Karpas-422 (cell line): ENCODE measurements around the gene SSU72. TPM values are rescaled to one million over a fixed set of nuclear protein-coding genes. Genes with fewer than 3 reads are reported as not detected.

ENCODE experiments used
- DNase-seq: peaks from one replicate; pipeline ENCODE4 v3.0.0-alpha.2; 2015
- H2AFZ ChIP-seq: fragments of 200-600 bp; sonication (generic); 2 replicates; pipeline ENCODE4 v1.6.1; 2014; ENCODE audit warnings: antibody characterized with exemption, low read length, mixed read lengths
- H3K27ac ChIP-seq: fragments of 200-600 bp; sonication (generic); 2 replicates; pipeline ENCODE4 v1.5.1; 2014; ENCODE audit warnings: mild to moderate bottlenecking, low read length, moderate library complexity
- H3K27me3 ChIP-seq: fragments of 200-600 bp; sonication (generic); 2 replicates; pipeline ENCODE4 v1.6.1; 2014; ENCODE audit warnings: low read length, mixed read lengths
- H3K36me3 ChIP-seq: fragments of 200-600 bp; sonication (generic); 2 replicates; pipeline ENCODE4 v1.6.1; 2014; ENCODE audit warnings: low read length, mixed read lengths; ENCODE audit not compliant: insufficient read depth
- H3K4me1 ChIP-seq: fragments of 200-600 bp; sonication (generic); 2 replicates; pipeline ENCODE4 v1.6.1; 2014; ENCODE audit warnings: mild to moderate bottlenecking, low read length, mixed read lengths
- H3K4me2 ChIP-seq: fragments of 200-600 bp; sonication (generic); 2 replicates; pipeline ENCODE4 v1.6.1; 2014; ENCODE audit warnings: low read length, low read depth, mild to moderate bottlenecking; ENCODE audit not compliant: poor library complexity, severe bottlenecking
- H3K4me3 ChIP-seq: fragments of 200-600 bp; sonication (generic); 2 replicates; pipeline ENCODE4 v1.5.1; 2014; ENCODE audit warnings: mild to moderate bottlenecking, antibody characterized with exemption, low read length, mixed read lengths
- H3K79me2 ChIP-seq: fragments of 200-600 bp; sonication (generic); 2 replicates; pipeline ENCODE4 v1.6.1; 2014; ENCODE audit warnings: mild to moderate bottlenecking, low read length, mixed read lengths
- H3K9ac ChIP-seq: fragments of 200-600 bp; sonication (generic); 2 replicates; pipeline ENCODE4 v1.6.0; 2014; ENCODE audit warnings: low read length
- H3K9me2 ChIP-seq: fragments of 200-600 bp; sonication (generic), shearing (Covaris generic); replicated peaks from 2 replicates; pipeline ENCODE4 v1.6.0; 2014; ENCODE audit warnings: mild to moderate bottlenecking, low read length, moderate library complexity; ENCODE audit not compliant: insufficient read depth
- H3K9me3 ChIP-seq: fragments of 300-700, 200-600 bp; sonication (generic); 2 replicates; pipeline ENCODE4 v1.6.1; 2014; ENCODE audit warnings: low read length, mixed read lengths
- H4K20me1 ChIP-seq: fragments of 200-600 bp; sonication (generic); 2 replicates; pipeline ENCODE4 v1.6.1; 2014; ENCODE audit warnings: mild to moderate bottlenecking, antibody characterized with exemption, low read length, low read depth; ENCODE audit not compliant: insufficient read depth
- total RNA-seq: library from RNA; depleted of rRNA; stranded (reverse); fragments of >200 nt; shearing (Covaris generic); gene quantifications from 2 replicates; pipeline ENCODE4 v1.2.3, GENCODE V29; 2014; ENCODE audit warnings: low replicate concordance

Gene SSU72
- total RNA-seq, 1 experiment from 2014 or later, result 70.9 TPM

DNA sequence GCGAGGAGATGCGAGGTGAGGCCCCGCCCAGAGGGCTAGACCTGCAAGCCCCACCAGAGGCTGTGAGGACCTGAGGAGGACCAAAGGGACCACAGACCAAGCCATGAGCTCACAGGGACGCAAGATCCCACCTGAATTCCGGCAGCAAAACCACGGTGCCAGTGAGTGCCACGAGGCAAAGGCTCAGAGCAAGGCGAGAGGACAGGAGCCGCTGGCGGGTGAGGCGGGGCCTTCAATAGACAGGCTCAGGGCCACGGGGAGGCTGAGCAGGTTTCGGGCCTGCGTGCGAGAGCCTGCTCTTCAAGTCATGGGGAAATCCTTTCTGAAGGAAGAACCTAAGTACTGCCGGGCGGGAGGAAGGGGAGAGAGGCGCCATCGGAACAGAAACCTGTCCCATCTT is 27.2 kb downstream of the SSU72 start:
- H3K27ac ChIP-seq, result no peak overlapping the region
- no peaks in the 10 kb centered on the region for H3K4me1 ChIP-seq
- no peak overlapping the region for H3K9ac ChIP-seq
- no peaks in the 10 kb centered on the region for H3K36me3 ChIP-seq
- peaks cover 3% of the 10 kb centered on the region; the same call in 1 of the 2 replicates for H4K20me1 ChIP-seq
- no peak for DNase-seq
- H2AFZ ChIP-seq, result no peak overlapping the region
- H3K4me3 ChIP-seq, result no peak overlapping the region
- H3K9me2 ChIP-seq, result no peaks in the 10 kb centered on the region
- no peaks in the 10 kb centered on the region for H3K9me3 ChIP-seq
- H3K4me2 ChIP-seq, result no peak overlapping the region
- no peaks in the 10 kb centered on the region for H3K27me3 ChIP-seq
- H3K79me2 ChIP-seq, result peaks cover 5% of the 10 kb centered on the region; the same call in 1 of the 2 replicates

DNA sequence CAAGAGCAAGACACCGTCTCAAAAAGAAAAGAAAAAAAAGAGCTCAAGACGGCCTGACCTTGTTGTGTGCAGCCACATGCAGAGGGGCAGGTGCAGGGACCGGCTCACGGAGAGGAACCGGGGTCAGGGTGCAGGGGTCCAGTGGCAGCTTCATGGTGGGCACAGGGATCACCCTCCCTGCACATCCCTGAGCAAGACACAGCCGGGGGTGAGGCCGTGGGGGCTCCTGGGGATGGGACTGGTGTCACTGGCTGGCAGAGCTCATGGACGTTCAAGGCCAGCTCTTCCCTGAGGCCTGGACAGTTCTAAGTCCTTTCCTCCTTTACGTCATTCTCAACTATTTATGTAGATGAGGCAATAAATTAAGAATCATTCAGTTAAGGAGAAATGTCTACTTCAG is 27.7 kb downstream of the SSU72 start:
- Histone ChIP-seq H3K4me3 (no peak overlapping the region), H3K4me1 (no peaks in the 10 kb centered on the region), H3K36me3 (no peaks in the 10 kb centered on the region), H3K27ac (no peak overlapping the region), H4K20me1 (peaks cover under 1% of the 10 kb centered on the region; the same call in 1 of the 2 replicates), H3K4me2 (no peak overlapping the region), H2AFZ (no peak overlapping the region), H3K9me2 (no peaks in the 10 kb centered on the region), H3K79me2 (peaks cover 5% of the 10 kb centered on the region; the same call in 1 of the 2 replicates), H3K27me3 (no peaks in the 10 kb centered on the region), H3K9ac (no peak overlapping the region), H3K9me3 (no peaks in the 10 kb centered on the region)
- DNase-seq, result no peak

DNA sequence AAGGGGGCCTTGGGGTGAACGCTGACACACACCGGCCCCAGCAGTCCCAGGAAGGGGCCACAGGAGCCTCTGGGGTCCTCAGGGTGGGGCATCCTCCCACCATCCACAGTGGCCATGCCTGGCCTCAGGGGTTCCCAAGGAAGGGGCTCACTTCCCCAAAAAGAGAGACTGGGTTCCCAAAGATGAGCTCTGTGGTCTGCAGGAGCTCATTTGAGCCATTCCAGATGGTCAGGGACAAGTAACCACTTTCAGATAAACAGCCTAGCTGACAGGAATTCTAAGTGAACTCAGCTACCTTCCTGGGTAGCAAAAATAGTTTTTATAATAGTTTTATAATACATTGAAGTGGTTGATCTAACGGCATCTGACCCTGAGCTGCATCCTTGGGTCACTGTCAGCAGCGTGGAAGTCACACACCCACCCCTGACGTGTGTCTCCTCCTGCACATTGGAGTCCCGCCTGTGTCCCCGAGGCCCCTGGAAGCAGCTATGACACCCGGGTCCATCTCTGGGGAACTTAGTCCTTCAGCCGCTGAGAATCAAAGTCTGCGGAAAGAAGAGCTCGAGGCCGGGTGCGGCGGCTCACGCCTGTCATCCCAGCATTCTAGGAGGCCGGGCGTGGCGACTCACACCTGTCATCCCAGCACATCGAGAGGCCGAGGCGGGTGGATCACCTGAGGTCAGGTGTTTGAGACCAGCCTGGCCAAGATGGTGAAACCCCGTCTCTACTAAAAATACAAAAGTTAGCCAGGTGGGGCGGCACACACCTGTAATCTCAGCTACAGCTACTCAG is 28.5 kb downstream of the SSU72 start:
- H3K4me1 ChIP-seq, result no peaks in the 10 kb centered on the region
- peaks cover 5% of the 10 kb centered on the region; the same call in 1 of the 2 replicates for H3K79me2 ChIP-seq
- no peaks in the 10 kb centered on the region for H3K27me3 ChIP-seq
- no peaks in the 10 kb centered on the region for H3K36me3 ChIP-seq
- H3K9me3 ChIP-seq, result no peaks in the 10 kb centered on the region
- no peak overlapping the region for H2AFZ ChIP-seq
- no peak for DNase-seq
- no peaks in the 10 kb centered on the region for H3K9me2 ChIP-seq
- H3K27ac ChIP-seq, result no peak overlapping the region
- H4K20me1 ChIP-seq, result no peaks in the 10 kb centered on the region; the same call in 1 of the 2 replicates
- H3K9ac ChIP-seq, result no peak overlapping the region
- H3K4me3 ChIP-seq, result no peak overlapping the region
- no peak overlapping the region for H3K4me2 ChIP-seq

DNA sequence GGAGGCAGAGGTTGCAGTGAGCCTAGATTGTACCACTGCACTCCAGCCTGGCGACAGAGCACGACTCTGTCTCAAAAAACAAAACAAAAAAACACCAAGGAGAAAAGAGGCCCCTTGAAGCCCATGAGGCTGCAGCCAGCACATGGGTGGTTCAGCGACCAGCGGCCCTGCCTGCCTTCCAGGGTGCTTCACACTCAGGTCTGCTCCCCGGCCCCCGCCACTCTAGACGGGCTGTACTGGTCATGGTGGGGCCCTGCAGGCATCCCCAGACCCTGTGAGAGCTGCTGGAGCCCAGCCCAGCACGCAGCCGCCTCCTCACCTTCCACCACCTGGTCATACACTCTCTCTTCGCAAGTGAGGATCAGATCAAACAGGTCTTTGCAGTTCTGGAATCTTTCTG is 30.1 kb downstream of the SSU72 start:
- Histone ChIP-seq H3K9ac (no peak overlapping the region), H3K27ac (no peak overlapping the region), H3K9me2 (no peaks in the 10 kb centered on the region), H3K27me3 (no peaks in the 10 kb centered on the region), H2AFZ (no peak overlapping the region), H3K4me1 (no peaks in the 10 kb centered on the region), H3K4me3 (no peak overlapping the region), H3K79me2 (no peaks in the 10 kb centered on the region), H4K20me1 (no peaks in the 10 kb centered on the region), H3K9me3 (no peaks in the 10 kb centered on the region), H3K4me2 (no peak overlapping the region), H3K36me3 (no peaks in the 10 kb centered on the region)
- DNase-seq, result no peak

DNA sequence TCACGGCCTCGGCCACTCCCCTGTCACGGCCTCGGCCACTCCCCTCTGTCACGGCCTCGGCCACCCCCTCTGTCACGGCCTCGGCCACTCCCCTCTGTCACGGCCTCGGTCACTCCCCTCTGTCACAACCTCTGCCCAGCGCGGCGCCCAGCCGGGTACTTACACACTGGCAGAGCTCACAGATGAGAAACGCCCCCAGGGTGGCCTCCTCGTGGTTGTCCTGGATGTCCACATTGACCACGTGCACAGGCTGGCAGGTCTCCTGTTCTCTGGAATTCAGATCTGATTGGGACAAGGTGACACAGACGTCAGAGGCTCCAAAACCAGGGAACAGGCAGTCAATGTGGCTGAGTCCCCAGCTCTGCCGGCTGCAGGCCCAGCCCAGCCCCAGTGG is 31.0 kb downstream of the SSU72 start:
- Histone ChIP-seq H3K79me2 (no peaks in the 10 kb centered on the region), H3K4me2 (no peak overlapping the region), H4K20me1 (no peaks in the 10 kb centered on the region), H3K4me3 (no peak overlapping the region), H3K36me3 (no peaks in the 10 kb centered on the region), H3K27me3 (no peaks in the 10 kb centered on the region), H3K27ac (no peak overlapping the region), H3K9me2 (no peaks in the 10 kb centered on the region), H3K4me1 (no peaks in the 10 kb centered on the region), H3K9ac (no peak overlapping the region), H3K9me3 (no peaks in the 10 kb centered on the region), H2AFZ (no peak overlapping the region)
- no peak for DNase-seq

DNA sequence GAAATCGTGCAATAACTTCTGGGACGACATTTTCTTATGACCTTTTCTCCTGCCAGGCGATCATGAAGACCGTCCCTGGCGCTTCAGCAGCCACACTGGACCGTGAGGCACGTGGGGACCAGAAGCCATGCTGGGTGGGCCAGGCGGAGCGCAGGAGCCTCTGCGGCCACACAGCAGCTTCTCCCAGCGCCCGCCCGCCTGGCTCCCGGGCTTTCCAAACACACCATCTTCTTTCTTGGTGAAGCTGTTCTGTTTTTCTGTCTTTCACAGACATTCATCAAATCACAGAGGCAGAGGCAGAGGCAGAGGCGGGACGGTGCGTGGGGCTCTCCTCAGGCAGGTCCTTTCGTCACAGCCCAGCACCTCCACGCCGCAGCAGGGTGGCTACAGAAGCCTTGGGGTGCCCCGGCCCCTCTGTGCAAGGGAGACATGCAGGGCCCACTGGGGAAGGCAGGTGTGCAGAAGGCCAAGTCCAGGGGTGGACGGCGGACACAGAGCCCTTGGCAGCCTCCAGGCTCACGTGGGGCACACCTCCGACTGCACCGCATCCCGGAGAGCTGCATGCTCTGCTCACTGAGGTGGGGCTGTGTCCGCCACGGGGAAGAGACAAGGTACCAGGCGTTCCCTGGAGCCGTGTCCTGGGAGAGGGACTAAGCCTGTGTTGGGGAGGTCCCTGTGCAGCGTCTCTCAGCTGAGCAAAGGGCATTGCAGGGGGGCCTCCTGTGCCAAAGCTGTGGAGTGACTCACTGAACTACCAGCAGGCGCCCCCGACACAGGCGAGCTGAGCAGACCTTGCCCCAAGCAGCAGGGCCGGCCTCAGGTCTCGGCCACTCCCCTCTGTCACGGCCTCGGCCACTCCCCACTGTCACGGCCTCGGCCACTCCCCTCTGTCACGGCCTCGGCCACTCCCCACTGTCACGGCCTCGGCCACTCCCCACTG is 31.6 kb downstream of the SSU72 start:
- H3K79me2 ChIP-seq, result no peaks in the 10 kb centered on the region
- H3K4me1 ChIP-seq, result no peaks in the 10 kb centered on the region
- H3K9me3 ChIP-seq, result no peaks in the 10 kb centered on the region
- DNase-seq, result no peak
- H3K4me2 ChIP-seq, result no peak overlapping the region
- no peaks in the 10 kb centered on the region for H4K20me1 ChIP-seq
- H3K27me3 ChIP-seq, result no peaks in the 10 kb centered on the region
- H3K9ac ChIP-seq, result no peak overlapping the region
- no peaks in the 10 kb centered on the region for H3K36me3 ChIP-seq
- H3K4me3 ChIP-seq, result no peak overlapping the region
- no peaks in the 10 kb centered on the region for H3K9me2 ChIP-seq
- H2AFZ ChIP-seq, result no peak overlapping the region
- no peak overlapping the region for H3K27ac ChIP-seq

DNA sequence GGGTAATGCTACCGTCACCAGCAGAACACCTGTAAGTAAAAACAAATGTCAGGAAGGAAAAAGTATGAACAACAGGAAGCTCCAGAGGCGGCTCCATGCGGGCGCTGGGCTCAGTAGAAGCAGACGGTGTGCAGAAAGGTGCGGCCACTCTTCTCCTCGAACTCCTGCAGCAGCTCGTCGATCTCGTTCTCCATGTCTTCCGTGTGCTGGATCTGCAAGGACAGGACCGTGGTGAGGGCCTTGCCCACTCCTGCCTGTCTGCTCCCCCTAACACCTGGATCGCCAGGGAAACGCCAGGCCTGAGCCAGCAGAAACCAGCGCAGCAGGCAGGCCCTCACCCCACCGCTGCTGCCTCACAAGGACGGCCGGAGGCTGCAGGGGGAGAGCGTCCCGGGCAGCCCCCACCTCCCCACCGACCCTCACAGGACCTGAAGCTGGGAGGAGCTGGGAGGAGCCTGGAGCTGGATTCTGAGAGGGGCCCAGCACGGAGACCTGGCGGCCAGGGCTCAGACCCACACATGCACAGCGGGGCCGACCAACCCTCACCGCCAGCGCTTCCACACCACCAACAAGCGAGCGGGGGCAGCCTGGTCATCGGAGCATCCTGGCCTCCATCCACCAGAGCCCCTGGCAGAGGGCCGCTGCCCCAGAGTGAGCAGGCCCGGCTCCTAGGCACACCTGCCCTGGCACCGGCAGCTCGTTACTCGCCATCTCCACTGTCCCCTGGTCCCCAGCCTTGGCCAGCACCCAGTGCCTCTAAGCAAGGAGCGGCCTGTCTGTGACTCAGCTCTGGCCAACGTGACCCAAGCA is 32.5 kb downstream of the SSU72 start:
- Histone ChIP-seq H3K79me2 (no peaks in the 10 kb centered on the region), H3K9ac (no peak overlapping the region), H3K4me2 (no peak overlapping the region), H3K27ac (no peak overlapping the region), H3K4me1 (no peaks in the 10 kb centered on the region), H2AFZ (no peak overlapping the region), H3K9me2 (no peaks in the 10 kb centered on the region), H3K27me3 (no peaks in the 10 kb centered on the region), H3K36me3 (no peaks in the 10 kb centered on the region), H4K20me1 (no peaks in the 10 kb centered on the region), H3K9me3 (no peaks in the 10 kb centered on the region), H3K4me3 (no peak overlapping the region)
- no peak for DNase-seq
